GM19023 (cell line): ENCODE measurements around the gene ZCRB1.
"Not testable (repeated sequence)": the region's sequence is repeated elsewhere in the genome, so short reads cannot be mapped to it uniquely, and the experiment has no call there.

Source experiments
- ATAC-seq: cut with Tn5 transposase; IDR thresholded peaks from one replicate; pipeline ENCODE4 v1.9.1; 2021; ENCODE audit warnings: mild to moderate bottlenecking, moderate library complexity; ENCODE audit not compliant: unreplicated experiment

Gene ZCRB1

DNA sequence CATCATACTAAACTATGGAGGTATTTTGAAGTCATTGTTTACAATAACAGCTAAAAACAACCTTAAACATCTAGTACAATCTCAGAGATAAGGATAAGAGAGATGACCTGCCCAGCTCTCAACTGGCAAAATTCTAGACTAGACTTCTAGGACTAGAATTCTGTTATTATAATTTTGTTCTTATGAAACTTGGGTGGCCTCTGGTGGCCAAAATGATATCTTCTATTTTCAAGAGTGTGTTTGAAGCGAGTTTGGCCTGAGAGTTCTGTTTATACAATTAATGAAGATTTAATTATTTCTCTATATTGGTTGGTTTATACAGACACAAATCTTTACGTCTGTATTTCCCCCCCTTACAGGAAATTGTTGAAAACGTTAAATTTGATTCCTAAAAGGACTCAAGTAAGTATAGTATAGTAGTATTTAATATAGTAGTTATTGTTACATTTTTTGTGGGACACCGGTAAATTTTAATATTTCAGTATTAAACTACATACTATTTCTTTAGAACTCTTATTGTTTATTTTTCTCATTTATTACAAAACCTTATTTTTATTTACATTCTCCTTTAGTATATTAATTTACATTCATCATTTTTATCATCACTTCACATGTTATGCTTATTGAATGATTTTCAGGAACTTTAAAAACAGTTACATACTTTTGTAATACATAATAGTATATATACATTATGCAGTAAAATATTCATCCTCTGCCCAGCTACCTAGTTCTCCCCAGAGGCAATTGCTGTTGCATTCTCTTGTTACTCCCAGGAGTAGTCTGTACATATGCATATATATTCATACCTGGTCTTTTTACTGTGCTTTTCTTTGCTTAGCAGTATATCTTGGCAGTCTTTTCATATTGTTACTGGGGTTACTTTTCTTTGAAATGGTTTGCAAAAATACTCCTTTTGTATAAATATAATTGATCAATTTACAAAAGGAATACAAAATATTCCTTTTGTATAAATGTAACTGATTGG, 6.7 kb upstream of the ZCRB1 start:
- peak; percentile 72 for ATAC-seq

GRCh38 chr12:42330097-42330496, 4.2 kb upstream of the ZCRB1 start:
- not testable (repeated sequence) for ATAC-seq

DNA sequence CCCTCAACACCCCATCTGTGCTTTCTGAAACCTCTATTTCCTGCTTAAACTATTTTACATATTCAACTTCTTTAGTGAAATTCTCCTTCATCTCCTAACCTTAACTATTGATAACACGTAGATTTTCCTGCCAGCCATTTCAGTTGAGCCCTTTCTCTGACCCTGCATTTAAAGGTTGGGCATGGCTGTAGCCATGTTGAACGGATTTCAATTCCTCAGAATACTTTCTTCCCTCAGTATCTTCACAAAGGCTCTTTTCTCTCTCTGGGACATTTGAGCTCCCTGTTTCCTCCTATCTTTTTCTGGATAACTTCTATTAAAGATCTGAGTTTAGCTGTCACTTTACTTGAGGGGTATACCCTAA, 1.3 kb upstream of the ZCRB1 start:
- no peak for ATAC-seq

- peak; percentile 16 for ATAC-seq
These were observed 790 bp upstream of the ZCRB1 start for GRCh38 chr12:42326541-42327226.

DNA sequence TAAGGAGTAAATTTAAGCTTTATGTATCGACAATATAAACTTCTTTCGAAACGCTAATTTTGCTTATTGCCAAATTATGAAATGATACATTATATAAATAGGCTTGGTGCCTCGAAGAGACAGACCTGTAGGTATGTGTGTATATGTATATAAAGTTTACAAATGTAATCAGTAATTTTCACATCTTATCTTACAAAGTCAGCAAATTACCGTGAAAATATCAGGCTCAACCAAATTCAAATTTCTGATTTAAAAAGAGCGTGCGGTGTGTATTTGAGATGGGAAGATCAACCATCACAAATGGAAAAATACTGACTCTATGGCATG, 605 bp downstream of the ZCRB1 start:
- no peak for ATAC-seq

GRCh38 chr12:42323856-42324255, 2.0 kb downstream of the ZCRB1 start:
- no peak for ATAC-seq

DNA sequence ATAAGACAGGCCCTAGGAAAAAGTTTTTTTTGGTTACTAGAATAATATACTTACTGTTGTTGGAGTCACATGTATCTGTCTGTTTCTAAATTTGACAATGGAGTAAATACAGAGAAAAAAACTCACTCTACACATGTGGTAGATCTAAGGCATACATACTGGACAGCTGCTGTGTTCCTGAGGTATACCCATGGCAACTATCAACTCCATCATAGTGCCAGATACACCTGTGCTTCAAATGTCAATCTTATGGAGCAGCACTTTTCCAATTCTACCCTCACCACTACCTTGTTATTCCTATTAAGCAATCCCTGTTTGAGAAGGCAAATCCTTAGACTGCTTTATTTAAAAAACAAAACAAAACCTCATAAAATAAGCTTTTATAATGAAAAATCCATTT, 3.3 kb downstream of the ZCRB1 start:
- ATAC-seq, result no peak

DNA sequence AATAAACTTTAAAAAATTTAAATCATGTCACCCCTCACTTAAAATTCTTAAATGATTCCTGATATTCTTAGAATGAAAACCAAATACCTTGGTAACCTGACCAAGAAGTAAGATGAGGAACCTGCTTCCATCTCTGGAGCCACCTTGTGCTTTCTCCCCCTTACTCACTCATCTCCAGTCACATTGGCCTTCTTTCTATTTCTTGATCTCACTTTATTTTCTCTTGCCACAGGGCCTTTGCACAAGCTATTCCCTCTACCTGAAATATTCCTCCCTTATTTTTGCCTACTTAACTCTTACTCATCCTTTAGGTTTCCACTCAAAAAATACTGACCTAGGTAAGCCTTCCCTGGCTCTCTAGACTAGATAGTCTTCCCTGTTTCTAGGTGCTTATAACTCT, 5.1 kb downstream of the ZCRB1 start:
- no peak for ATAC-seq

- ATAC-seq, result no peak
These were observed 10.8 kb downstream of the ZCRB1 start for GRCh38 chr12:42315108-42315507.

GRCh38 chr12:42309996-42310395, 15.9 kb downstream of the ZCRB1 start:
- ATAC-seq, result no peak

DNA sequence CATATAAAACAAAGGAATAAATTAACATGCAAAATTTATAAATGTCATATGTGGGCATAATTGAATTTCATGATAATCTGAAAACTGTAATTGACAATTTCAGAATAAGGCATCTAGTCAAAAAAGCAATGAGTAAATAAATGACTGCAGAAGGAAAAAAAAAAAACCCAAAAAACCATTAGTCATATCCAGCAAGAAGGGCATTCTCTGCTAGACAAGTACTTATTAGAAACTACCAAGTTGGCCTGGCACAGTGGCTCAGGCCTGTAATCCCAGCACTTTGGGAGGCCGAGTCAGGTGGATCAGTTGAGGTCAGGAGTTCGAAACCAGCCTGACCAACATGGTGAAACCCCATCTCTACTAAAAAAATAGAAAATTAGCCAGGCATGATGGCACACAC, 17.5 kb downstream of the ZCRB1 start:
- no peak for ATAC-seq

GRCh38 chr12:42306297-42306696, 19.6 kb downstream of the ZCRB1 start:
- no peak for ATAC-seq

DNA sequence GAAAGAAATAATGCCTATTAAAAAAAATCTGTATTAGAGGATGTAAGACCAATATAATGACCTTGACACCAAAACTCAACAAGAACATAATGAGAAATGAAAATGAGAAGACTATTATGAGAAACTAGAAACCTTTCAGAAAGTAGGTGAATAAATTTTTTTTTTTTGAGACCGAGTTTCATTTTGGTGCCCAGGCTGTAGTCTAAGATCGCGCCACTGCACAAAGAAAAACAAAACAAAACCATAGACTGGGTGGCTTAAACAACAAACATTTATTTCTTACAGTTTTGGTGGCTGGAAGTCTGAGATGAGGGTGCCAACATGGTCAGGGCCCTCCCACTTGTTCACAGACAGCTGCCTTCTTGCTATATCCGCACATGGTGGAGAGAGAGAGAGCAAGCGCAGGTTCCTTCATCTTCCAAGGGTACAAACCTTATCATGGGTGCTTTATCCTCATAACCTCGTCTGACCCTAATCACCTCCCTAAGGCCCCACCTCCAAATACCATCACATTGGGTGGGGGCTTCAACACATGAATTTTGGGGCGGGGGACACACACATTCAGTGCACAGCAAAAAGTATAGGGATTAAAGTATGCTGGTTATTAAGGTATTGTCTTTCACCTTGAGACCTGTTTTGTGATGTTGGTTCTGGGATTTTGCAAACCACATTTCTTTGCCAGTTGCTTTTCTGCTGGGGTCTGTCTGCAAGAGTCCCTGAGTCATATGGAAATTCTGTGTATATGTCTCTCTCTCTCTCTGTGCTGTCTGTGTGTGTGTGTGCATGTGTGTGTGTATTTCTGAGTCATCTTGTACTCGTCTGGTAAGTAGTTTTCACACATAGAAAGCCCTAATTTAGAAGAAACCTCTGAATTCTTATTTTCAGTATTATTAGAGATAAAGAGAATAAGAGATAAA, 26.2 kb downstream of the ZCRB1 start:
- ATAC-seq, result peak; percentile 75

- ATAC-seq, result no peak
These were observed 27.0 kb downstream of the ZCRB1 start for GRCh38 chr12:42298887-42299286.

DNA sequence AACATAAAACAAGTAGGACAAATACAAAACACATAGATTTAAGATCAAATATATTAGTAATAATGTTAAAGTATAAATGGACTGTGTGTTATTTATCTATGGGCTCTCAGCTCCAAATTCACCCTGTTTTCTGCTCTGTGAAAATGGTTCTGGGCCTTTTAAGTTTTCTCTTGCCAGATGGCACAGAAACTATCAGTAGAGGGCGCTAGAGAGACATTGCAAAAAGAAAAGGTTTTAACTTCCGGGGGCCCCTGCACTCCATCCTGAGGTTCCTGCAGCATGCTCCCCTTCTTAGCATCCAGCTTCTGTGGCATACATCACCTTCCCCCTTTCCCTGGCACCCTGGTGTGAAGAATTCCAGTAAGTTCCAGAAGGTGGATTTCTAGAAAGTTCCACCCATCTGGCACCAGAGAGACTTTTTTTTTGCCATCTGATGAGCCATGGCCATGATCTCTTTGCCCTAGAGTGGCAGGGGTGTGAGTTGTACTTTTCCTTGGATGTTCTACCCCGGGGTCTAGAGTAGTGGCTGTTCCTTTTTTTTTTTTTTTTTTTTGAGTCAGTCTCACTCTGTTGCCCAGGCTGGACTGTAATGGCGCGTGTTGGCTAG, 29.3 kb downstream of the ZCRB1 start:
- ATAC-seq, result no peak

DNA sequence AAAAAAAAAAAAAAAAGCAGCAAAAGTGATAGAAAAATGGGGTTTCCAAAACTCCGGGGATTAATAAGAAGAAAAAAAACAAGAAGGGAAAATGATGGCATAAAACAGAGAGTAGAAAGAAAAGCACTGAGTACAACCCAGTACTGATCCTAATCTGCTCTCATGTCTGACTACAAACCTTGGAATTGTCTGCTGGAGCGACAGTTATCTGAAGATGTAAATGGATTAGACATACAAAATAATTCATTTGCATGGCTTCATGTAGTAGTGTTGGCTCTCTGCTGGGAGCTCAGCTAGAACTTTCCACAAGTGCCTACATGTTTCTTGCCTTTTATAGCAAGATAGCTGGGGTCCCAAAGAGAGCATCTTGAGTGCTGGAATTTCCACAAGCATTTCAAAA, 34.2 kb downstream of the ZCRB1 start:
- no peak for ATAC-seq

- no peak for ATAC-seq
These were observed 37.4 kb downstream of the ZCRB1 start for GRCh38 chr12:42288544-42288943.

- no peak for ATAC-seq
These were observed 39.2 kb downstream of the ZCRB1 start for GRCh38 chr12:42286741-42287140.

DNA sequence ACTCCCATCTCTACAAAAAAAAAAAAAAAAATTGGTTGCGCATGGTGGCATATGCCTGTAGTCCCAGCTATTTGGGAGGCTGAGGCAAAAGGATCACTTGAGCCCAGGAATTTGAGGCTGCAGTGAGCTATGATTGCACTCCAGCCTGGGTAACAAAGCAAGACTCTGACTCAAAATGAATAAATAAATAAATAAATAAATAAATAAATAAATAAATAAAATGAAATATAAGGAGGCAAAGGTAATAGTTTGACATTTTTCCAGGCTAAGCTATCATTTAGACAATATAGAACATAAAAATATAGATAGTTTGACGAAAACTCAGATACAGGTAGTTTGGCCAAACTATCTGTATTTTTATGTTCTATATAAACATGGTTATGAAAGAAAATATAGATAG, 40.5 kb downstream of the ZCRB1 start:
- no peak for ATAC-seq

DNA sequence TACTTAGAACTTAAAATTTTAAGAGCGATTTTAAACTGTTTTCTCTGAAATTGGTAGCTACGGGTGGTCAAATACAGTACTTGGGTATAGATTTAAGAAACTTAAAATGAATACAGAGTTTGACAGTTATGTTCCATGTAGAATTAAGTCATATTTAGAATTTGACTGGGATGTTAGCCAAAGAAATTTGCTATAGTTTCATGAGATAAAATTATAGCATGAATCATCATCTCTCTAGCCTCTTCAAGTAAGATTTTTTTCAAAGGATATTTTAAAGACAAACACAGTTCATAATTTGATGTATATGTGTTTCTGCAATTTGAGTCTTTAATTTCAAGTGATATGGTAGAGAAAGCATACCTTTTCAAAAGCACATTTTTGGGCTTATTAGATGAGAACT, 41.0 kb downstream of the ZCRB1 start:
- ATAC-seq, result no peak

DNA sequence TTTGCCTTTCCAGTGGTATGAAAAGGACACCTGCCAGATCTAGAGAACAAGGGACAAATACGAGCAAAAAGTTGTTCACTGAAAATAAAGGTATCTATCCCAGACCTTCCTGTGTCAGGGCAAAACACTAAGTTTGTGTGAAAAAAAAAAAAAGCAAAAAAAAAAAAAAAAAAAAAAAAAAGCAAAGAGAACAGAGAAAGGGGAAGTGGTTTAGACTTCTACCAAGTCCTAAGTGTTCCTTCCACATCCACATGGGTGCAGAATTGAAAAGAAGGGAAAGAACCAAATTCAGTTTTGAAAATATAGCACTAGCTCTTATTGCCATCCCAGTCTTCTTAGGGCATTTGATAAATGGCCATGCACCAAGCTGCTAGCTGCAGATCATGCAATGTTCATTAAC, 41.7 kb downstream of the ZCRB1 start:
- ATAC-seq, result no peak
